Stimulated activated CD4-positive, alpha-beta T cell treated with anti-CD3 and anti-CD28 coated beads, Interleukin-12 subunit alpha, Interleukin-12 subunit beta, amount 100 ng/mL, for 24 hours (primary cell): Measurements from ENCODE around the gene TRIP12.
"Not testable (repeated sequence)": the region's sequence is repeated elsewhere in the genome, so short reads cannot be mapped to it uniquely, and the experiment has no call there.

Experiments used
- DNase-seq, 2 experiments: peaks; one replicate each; pipeline ENCODE4 v3.0.0-alpha.2; 2020; ENCODE audit warnings: low read depth in 2 of 2

Gene TRIP12

GRCh38 chr2:229920011-229920641 is 1.7 kb downstream of the TRIP12 start:
- DNase-seq: peak in 1 of 2 experiments; percentile 2

DNA sequence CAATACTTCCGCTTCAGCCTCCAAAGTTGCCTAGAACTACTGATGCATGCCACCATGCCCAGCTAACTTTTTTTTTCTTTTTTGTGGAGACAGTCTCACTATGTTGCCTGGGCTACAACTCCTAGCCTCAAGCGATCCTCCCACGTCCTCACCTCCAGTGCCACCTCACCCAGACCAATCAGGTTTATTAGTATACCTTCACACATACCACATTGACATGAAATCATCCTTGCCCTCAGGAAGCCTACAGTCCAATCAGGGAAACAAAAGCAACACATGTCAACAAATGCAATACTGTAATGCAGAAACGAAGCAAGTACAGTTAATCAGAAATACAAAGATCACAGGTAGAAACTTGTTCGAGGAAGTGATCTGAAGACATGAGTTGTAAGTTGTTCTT is 4.0 kb downstream of the TRIP12 start:
- DNase-seq: no peak

DNA sequence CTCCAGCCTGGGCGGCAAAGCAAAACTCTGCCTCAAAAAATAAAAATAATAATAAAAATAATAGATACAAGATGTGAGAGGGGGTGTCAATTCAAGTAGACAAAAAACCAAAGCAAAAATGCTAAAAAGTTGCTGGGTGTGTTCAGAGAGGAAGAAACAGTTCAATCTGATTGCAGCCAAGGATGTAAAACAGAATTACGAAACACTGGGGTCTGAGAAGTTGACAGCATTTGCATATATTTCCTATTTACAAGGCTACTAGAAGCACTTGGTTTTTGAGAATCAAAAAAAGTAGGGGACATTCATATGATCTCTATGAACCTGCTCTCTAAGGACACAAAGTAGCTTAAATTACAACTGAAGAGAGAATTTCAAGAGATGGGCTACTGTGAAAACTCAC is 7.6 kb downstream of the TRIP12 start:
- no peak for DNase-seq

- no peak for DNase-seq
These were observed 10.9 kb downstream of the TRIP12 start for GRCh38 chr2:229910832-229911412.

DNA sequence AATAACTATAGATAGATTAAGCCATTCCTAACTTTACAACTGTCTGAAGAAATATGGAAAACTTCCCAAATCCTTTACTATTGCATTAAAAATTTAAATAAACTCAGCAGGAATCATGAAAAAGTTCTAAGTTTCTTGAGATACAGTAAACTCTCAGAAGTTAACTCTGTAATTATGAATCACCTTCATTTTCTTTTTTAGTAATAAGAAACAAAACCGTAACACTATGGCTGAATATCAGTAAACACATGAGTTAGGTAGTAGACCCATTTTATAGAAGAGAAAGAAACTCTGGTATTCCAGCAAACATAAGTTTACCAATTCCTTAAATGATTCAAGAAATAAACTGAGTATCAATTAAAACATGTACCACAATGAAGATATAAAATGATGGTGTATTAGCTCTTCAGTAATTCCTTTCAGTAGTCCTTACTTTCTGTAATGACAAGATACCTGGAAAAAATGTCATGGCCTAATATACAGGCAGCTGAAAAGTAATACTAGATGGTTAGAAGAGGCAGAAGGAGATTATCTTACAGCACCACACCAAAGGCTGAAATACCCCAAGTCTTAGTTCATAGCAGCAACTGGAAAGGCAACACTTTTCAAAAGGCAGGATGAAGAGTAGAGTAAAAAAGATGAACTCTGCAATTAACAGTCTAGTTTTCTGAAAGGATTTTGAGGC is 11.5 kb downstream of the TRIP12 start:
- no peak for DNase-seq

- DNase-seq: no peak
These were observed 12.7 kb downstream of the TRIP12 start for GRCh38 chr2:229909090-229909489.

- no peak for DNase-seq
These were observed 16.2 kb downstream of the TRIP12 start for GRCh38 chr2:229905601-229906000.

- no peak for DNase-seq
These were observed 18.8 kb downstream of the TRIP12 start for GRCh38 chr2:229903037-229903436.

DNA sequence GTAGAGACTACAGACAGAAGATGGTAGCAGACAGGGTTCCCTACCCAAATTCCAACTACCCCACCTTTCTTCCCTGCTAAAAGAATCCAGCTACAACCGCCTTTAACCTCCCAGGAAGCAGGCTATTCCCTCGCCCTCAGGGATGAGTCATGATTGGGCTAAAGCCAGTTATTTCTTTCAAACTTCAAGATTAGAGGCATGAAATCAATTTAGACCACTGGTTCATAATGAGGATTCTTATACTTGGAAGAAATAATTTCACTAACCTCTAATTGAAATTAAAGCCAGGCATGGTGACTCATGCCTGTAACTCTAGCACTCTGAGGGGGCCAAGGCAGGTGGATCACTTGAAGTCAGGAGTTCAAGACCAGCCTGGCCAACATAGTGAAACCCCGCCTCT is 20.0 kb downstream of the TRIP12 start:
- DNase-seq: no peak

- not testable (repeated sequence) for DNase-seq
These were observed 21.3 kb downstream of the TRIP12 start for GRCh38 chr2:229900514-229900913.

GRCh38 chr2:229900012-229900411 is 21.8 kb downstream of the TRIP12 start:
- no peak for DNase-seq

DNA sequence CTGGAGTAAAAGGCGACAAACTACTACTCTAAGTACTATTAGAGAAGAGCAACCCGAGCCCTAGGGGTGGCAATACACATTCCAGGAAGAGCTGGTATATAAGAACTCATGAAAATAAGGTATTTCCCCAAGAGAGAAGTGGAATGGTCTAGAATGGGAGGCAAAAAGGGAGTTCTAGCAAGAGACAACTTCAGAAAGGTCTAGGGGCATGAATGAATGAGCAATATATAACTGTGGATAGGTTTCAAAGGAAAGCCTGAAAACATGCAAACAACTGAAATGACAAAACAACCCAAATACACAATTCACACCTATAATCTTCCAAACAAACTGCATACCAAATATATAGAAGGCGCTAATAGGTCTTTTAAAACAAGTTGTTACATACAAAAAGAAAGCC is 22.2 kb downstream of the TRIP12 start:
- DNase-seq: no peak

- no peak for DNase-seq
These were observed 25.0 kb downstream of the TRIP12 start for GRCh38 chr2:229896857-229897256.

- DNase-seq: no peak
These were observed 32.8 kb downstream of the TRIP12 start for GRCh38 chr2:229889023-229889422.

- DNase-seq: no peak
These were observed 33.8 kb downstream of the TRIP12 start for GRCh38 chr2:229888031-229888430.

DNA sequence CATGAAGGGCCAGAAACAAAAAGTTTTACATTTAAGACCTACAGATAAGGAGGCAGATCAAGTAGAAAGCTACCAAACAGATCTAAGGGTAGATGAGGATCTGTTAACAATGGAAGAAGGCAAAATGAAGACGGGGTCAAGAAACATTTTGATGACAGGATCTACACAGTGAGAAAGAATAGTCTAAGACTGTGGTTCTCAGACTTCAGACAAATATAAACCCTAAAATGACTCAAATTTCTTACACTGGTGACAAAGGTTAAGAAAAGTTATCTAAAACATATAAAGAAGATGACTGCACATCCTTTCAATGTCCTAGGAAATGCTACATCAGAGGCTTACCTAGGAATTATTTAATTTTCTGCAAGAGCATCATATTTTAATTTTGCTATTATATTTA is 34.4 kb downstream of the TRIP12 start:
- no peak for DNase-seq

- no peak for DNase-seq
These were observed 36.8 kb downstream of the TRIP12 start for GRCh38 chr2:229884775-229885699.

DNA sequence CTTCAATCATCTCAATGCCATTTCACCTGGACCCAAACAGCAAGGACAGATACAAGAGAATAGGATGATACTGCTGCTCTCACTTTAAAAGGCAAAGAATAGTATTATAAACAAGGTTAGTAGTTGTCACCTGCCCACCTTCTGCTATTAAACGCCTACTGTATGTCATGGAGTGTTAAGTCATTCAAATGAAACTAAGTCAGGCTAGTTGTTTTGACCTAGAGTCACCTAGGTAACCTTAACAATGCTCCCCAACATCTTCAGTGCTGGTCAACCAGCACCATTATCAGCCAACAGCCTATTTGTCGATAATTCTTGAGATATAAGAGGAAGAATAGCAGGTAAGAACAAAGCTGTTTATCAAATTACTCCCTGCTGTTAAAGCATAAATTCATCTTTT is 39.2 kb downstream of the TRIP12 start:
- no peak for DNase-seq

GRCh38 chr2:229880892-229881586 is 40.8 kb downstream of the TRIP12 start:
- DNase-seq: no peak

- DNase-seq: no peak
These were observed 42.4 kb downstream of the TRIP12 start for GRCh38 chr2:229879191-229879950.

- DNase-seq: no peak
These were observed 46.3 kb downstream of the TRIP12 start for GRCh38 chr2:229875549-229875948.
